ENCODE results near the gene ZMYND8. TPM values are rescaled to one million over a fixed set of nuclear protein-coding genes. Genes with fewer than 3 reads are reported as not detected.
"Not testable (repeated sequence)": the region's sequence is repeated elsewhere in the genome, so short reads cannot be mapped to it uniquely, and the experiment has no call there.

ZMYND8 gene
- total RNA-seq, 1 donor from 2014 or later = 86.0 TPM

DNA sequence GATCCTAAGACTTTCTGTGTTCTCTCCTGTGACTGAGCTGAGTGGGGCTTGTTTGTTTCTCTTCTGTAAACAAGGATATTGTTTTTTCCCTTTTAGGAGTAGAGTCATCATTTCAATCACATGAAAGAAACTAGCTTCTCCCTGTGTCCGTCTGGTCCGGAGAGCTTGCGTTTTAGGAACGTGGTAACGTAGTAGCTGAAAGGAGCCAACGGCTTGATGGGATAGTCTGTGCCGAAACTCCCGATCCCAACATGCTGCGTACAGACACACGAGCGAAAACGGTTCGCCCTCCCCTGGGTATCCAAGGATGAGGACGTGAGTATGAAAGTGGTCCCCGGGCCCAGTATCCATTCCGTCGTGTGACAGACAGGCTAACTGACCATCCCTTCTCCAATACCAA lies 146.5 kb downstream of the ZMYND8 start:
- Mint-ChIP-seq H3K9me3 (no peaks in the 10 kb centered on the region), H3K4me1 (peaks cover 16% of the 10 kb centered on the region), H3K36me3 (ENCODE audit: low read depth) (peaks cover 10% of the 10 kb centered on the region), H3K27me3 (ENCODE audit: low read depth) (no peaks in the 10 kb centered on the region), H3K4me3 (no peak overlapping the region), H3K27ac (ENCODE audit: unreplicated experiment) (no peak overlapping the region)
- TF ChIP-seq, protein P1, sequence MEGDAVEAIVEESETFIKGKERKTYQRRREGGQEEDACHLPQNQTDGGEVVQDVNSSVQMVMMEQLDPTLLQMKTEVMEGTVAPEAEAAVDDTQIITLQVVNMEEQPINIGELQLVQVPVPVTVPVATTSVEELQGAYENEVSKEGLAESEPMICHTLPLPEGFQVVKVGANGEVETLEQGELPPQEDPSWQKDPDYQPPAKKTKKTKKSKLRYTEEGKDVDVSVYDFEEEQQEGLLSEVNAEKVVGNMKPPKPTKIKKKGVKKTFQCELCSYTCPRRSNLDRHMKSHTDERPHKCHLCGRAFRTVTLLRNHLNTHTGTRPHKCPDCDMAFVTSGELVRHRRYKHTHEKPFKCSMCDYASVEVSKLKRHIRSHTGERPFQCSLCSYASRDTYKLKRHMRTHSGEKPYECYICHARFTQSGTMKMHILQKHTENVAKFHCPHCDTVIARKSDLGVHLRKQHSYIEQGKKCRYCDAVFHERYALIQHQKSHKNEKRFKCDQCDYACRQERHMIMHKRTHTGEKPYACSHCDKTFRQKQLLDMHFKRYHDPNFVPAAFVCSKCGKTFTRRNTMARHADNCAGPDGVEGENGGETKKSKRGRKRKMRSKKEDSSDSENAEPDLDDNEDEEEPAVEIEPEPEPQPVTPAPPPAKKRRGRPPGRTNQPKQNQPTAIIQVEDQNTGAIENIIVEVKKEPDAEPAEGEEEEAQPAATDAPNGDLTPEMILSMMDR (conservative IDR thresholded peaks at IDR 0.05) = no peak
- DNase-seq (ENCODE audit: low read depth, low spot score) = no peak

DNA sequence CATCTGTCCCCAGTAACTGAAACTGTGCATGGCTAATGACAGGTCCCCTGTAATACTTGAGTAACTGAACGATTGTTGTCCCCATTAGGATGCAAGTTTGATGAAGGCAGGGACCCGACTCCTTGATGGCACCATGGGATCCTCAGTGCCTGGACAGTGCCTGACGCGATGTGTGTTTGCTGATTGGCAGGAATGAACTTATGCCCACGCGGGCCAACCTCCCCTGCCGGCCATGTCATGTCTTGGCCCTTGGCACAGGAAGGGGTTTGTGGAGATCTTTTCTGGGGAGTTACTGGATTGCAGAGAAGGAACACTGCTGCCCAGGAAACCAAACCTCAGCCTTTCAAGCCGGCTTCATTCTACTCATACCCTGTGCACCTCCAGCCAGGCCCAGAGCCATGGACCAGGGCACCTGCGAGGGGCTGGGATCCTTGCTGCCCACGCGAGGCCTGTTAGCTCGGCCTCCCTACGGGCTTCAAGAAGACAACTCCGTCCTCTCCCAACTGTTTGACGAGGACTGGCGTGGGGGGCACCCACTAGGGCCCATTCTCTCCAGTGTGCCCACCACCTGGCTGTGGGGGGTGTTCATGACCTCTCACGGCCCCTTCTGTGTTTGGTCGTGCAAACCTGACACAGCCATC lies 147.8 kb downstream of the ZMYND8 start:
- TF ChIP-seq, protein P1 (conservative IDR thresholded peaks at IDR 0.05) = no peak
- Mint-ChIP-seq H3K36me3 (ENCODE audit: low read depth) (peaks cover 10% of the 10 kb centered on the region), H3K27ac (ENCODE audit: unreplicated experiment) (no peak overlapping the region), H3K4me3 (no peak overlapping the region), H3K4me1 (peaks cover 16% of the 10 kb centered on the region), H3K27me3 (ENCODE audit: low read depth) (no peaks in the 10 kb centered on the region), H3K9me3 (no peaks in the 10 kb centered on the region)
- no peak for DNase-seq (ENCODE audit: low read depth, low spot score)

DNA sequence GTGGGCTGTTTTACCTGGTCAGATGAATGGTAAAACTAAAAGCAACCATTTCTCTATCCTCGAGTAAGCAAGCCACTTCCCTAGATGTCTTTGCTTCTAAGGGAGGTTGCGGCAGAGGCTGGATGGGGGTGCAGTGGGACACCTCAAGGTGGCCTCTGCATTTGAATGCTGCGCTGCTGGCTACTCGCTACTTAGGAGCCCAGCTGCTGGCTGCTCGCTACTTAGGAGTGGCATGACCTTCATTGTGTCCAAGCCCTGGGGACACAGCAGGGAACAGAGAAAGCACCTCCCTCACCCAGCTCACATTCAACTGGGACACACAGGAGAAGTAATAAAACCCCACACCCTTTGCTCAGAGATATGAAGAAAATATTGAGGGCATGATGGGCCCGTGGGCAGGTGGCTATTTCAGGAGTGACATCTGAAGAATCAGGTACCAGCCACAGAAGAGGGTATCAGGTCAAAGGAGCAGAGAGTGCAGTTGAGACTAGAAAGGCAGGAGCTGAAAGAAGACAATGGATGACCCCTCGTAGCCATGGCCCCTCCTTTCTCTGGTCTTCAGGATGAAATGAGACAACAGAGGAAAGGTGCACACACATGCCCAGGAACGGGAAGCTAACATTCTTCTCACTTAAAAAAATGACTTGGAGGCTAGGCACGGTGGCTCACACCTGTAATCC lies 149.4 kb downstream of the ZMYND8 start:
- Mint-ChIP-seq H3K9me3 (no peaks in the 10 kb centered on the region), H3K27me3 (ENCODE audit: low read depth) (no peaks in the 10 kb centered on the region), H3K4me1 (peaks cover 16% of the 10 kb centered on the region), H3K4me3 (no peak overlapping the region), H3K27ac (ENCODE audit: unreplicated experiment) (no peak overlapping the region), H3K36me3 (ENCODE audit: low read depth) (peaks cover 10% of the 10 kb centered on the region)
- no peak for DNase-seq (ENCODE audit: low read depth, low spot score)
- TF ChIP-seq, protein P1 (conservative IDR thresholded peaks at IDR 0.05) = no peak

DNA sequence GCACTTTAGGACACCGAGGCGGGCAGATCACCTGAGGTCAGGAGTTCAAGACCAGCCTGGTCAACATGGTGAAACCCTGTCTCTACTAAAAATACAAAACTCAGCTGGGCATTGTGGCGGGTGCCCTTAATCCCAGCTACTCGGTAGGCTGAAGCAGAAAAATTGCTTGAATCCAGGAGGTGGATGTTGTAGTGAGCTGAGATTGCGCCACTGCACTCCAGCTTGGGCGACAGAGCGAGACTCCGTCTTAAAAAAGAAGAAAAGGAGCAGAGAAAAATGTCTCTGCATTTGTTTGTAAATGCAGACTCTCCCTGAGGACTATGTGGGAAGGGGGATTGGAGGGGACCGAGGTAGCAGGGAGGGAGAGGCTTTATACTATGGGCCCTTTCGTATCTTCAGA lies 149.9 kb downstream of the ZMYND8 start:
- not testable (repeated sequence) for H3K36me3 Mint-ChIP-seq (ENCODE audit: low read depth); H3K9me3 Mint-ChIP-seq; H3K27ac Mint-ChIP-seq (ENCODE audit: unreplicated experiment); H3K4me3 Mint-ChIP-seq; H3K27me3 Mint-ChIP-seq (ENCODE audit: low read depth); DNase-seq (ENCODE audit: low read depth, low spot score)
- peaks cover 16% of the 10 kb centered on the region for H3K4me1 Mint-ChIP-seq

DNA sequence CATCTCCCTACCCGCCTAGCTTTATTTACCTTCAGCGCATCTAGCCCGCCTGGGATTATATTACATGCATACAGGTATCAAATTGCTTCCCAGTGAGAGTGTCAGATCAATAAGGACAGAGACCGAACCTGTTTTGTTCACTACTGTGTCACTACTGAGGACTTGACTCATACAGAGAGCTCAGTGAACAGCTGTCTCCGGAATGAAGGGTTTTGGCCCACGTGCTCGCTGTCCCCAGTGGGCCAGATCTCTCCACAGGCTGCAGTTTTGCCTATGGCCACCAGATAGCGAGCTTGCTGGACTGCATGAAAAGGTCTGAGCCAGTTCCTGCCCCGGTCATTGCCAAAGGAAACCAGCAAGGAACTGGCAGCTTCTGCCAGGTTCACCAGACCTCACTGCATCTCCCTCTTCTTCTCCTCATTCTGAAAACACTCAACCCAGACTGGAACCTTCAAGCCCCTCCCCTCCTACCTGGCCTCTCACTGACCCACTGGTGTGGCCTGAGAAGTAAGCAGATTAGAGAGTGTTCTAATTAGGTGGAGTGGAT lies 150.8 kb downstream of the ZMYND8 start:
- Mint-ChIP-seq H3K36me3 (ENCODE audit: low read depth) (peaks cover 10% of the 10 kb centered on the region), H3K4me1 (peaks cover 16% of the 10 kb centered on the region), H3K4me3 (peak overlapping the region; percentile 24), H3K27me3 (ENCODE audit: low read depth) (no peaks in the 10 kb centered on the region), H3K9me3 (no peaks in the 10 kb centered on the region), H3K27ac (ENCODE audit: unreplicated experiment) (no peak overlapping the region)
- TF ChIP-seq, protein P1 (conservative IDR thresholded peaks at IDR 0.05) = peak; percentile 56
- DNase-seq (ENCODE audit: low read depth, low spot score) = peak; percentile 43

DNA sequence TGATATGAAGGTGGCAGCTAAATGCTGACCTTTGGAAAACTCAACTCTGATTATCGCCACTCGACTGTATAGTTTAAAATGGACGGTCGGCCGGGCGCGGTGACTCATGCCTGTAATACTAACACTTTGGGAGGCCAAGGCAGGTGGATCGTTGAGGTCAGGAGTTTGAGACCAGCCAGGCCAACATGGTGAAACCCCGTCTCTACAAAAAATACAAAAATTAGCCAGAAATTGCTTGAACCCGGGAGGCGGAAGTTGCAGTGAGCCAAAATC lies 151.7 kb downstream of the ZMYND8 start:
- H3K27me3 Mint-ChIP-seq (ENCODE audit: low read depth); H3K9me3 Mint-ChIP-seq; H3K4me3 Mint-ChIP-seq; H3K27ac Mint-ChIP-seq (ENCODE audit: unreplicated experiment); H3K36me3 Mint-ChIP-seq (ENCODE audit: low read depth); DNase-seq (ENCODE audit: low read depth, low spot score): not testable (repeated sequence)
- H3K4me1 Mint-ChIP-seq = peaks cover 16% of the 10 kb centered on the region

Data from neural crest cell (in vitro differentiated cells).